Stimulated activated CD8-positive, alpha-beta memory T cell treated with anti-CD3 and anti-CD28 coated beads, Interleukin-15, amount 100 ng/mL, for 4 hours (primary cell): ENCODE data around the gene ATP6V0A4.
"Not testable (repeated sequence)": the region's sequence is repeated elsewhere in the genome, so short reads cannot be mapped to it uniquely, and the experiment has no call there.

ENCODE experiments used
- DNase-seq, 2 donors: peaks; one replicate each; pipeline ENCODE4 v3.0.0-alpha.2; 2020; ENCODE audit warnings: low read depth in 2 of 2

The ATP6V0A4 gene

DNA sequence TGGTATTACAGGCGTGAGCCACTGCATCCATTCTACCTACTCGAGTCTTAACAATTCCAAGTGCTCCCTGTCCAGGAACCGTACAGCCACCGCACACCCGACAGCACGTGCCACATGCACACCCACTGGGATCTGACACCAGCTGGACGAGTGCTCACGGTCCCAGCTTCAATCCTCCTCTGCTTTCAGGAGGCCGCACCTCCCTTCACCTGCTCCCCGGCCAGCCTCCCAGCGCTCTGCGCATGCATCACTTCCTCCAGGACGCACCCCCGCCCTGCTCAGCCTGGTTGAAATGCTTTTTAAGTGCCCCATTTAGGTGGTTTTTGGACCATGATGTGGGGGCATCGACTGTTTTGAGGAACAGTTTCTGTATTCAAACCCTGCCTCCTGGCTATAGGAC, 47.5 kb downstream of the ATP6V0A4 start:
- no peak for DNase-seq

DNA sequence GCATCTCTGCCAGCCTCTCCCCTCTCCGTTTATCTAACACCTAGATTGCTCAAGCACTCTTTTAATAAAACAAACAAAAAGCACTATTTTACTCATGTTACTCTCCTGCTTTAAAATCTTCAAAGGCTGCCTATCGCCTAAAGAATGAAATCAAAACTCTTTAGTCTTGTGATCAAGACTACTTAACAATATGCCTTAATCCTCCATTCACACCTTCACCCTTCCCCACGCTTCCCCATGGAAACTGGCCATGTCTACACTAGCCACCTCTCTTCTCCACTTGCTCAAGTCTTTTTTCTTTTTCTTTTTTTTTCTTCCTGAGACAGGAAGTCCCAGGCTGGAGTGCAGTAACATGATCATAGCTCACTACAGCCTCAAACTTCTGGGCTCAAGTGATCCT, 48.0 kb downstream of the ATP6V0A4 start:
- no peak for DNase-seq

DNA sequence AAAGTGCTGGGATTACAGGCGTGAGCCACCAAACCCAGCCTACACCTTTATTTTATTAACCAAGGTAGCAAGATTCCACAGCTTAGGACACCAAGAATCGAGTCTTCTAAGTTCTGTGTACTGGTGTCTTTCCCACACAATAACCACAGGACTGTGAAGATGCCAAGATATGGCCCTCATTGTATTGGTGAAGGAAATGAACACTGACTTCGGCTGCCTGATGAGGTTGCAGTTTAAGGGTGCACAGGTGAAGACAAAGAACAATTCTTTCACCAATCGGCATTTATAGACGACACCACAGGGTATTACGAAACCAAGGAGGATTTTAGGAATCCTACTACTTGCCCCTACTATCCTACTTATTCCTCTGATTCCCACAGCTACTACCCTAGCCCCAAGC, 49.3 kb downstream of the ATP6V0A4 start:
- no peak for DNase-seq

DNA sequence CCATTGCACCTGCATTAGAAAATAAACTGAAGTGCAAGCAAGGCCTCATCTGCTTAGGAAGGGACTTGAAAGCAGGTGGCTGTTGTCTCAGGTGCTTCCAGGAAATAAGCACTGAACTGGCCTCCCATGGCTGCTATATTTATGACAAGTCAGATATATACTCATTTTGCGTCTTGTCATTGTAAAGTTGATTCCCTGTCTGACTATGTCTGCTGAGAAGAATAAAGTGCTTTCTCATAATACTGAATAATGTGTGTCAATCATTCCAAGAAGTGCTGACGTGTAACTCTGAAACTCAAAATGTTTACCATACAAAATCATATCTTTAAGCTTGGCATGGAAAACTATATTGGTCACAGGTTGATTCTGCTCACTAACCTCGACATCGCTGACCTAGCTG, 51.9 kb downstream of the ATP6V0A4 start:
- DNase-seq, result no peak

DNA sequence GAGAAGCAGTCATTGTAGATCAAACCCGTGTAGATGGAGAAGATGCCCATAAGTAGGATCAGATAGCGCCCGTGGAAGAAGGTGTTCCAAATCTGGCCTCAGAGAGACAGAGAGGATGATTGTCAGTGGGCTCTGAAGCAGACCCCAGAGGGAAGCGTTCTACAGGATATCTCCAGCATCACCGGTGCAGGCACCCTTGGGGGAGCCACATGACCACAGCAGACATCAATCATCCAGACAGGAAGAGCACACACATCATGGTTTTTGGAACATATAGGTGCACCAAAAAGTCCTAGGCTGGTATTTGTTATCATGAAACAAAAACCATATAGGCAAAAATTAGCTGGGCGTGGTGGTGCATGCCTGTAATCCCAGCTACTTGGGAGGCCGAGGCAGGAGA, 52.8 kb downstream of the ATP6V0A4 start:
- no peak for DNase-seq

DNA sequence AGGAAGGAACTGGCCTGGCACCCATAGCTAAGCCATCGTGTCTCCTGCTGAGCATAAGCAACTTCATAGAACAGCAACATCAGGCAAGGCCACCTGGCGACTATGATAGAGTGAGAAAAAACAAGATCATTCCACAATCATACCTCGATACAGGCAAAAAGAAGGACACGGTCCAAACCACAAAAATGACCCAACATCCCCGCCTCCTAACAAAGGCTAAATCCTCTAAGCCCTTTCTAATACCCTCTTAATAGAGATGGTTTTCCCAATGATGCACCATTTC, 56.6 kb downstream of the ATP6V0A4 start:
- no peak for DNase-seq

DNA sequence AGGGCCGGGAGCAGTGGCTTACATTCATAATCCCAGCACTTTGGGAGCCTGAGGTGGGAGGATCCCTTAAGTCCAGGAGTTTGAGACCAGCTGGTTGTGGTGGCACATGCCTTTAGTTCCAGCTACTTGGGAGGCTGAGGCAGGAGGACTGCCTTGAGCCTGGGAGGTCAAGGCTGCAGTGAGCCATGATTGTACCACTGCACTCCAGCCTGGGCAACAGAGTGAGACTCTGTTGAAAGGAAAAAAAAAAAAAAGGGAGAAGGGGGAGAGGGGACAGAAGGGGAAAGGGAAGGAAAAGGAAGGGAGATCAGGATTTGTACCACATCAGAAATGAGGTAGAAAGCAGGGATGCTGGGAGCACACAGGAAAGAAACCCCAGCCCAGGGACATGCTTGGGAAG, 58.1 kb downstream of the ATP6V0A4 start:
- no peak for DNase-seq

DNA sequence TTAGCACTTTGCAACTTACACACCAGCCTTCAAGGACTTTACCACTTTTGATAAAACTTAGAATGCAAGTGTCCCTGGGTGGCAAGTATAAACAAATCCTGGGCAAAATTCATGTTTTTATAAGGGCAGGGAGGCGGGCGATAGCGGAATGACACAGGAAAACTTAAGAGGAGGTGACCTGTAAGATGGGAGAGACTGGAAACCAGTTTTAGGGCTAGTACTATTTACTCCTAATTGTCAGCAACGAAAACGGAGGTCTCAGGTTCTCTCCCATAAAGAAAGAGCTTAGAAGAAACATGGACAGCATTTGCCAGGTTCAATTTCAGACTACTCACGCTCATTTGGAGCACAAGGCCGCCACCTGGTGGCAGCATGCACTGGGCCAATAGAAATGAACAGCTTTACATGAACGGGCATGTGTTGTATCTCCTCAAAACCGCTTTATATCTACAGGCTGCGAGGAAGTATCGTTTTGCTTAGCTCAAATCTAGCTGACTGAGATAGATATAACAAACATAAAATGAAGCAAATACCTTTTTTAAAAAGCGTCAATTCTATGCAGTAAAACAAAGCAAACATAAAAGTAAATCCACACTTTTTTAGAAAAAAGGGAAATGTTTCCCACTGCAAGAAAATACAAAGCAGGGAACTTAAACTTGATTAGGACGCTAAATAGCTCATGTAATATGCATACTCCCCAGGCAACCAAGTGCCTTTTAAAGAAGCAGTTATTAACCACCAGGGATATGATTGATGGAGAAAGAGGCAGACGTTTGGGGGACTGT, 59.3 kb downstream of the ATP6V0A4 start:
- peak; percentile 42 to 58 for DNase-seq

DNA sequence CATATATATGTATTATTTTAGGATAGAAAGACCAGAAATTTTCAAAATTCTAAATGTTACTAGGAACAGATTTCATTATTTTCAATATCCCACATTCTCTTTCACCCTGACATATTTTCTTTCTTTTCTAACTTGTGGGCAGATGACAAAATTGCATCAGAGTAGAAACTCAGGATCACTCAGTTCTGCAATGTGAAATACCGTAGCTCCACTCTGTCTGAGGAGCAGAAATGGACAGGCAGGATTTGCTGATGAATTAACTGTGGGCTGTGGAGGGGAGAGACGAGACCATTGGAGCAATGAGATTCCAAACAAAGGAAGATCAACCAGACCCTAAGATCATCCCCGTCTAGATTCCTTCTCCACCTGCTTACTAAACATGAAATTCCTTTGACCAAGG, 59.9 kb downstream of the ATP6V0A4 start:
- DNase-seq, result no peak

DNA sequence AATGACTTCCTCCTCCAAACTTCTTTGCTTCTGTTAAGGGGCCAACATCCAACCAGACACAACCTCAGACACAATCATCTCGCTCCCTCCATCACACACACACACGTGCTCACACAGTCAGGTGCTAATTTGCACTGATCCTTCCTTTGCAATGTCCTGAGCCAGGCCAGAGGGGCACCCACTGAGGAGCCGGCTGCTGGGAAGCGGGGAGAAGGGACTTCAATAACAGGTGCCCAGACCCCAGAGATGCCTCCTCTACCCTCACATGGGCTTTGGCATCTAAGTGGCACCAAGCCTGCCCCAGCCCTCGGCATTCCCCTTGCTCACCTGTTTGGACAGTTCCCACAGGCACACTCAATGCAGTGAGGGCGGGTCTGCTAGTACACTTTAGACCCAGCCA, 62.6 kb downstream of the ATP6V0A4 start:
- DNase-seq, result no peak

DNA sequence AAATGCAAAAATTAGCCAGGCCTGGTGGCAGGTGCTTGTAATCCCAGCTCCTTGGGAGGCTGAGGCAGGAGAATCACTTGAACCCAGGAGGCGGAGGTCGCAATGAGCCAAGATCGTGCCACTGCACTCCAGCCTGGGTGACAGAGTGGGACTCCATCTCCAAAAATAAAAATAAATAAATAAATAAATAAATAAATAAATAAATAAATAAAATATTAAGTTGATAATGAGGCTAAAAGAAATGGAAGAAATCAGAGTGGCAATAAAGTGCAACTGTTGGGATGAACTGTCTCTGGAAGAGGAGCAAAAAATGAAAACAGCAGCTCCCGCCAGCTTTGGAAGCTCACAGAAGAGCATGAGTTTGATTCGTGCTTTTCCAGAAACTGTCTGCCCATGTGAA, 66.3 kb downstream of the ATP6V0A4 start:
- DNase-seq, result not testable (repeated sequence)

DNA sequence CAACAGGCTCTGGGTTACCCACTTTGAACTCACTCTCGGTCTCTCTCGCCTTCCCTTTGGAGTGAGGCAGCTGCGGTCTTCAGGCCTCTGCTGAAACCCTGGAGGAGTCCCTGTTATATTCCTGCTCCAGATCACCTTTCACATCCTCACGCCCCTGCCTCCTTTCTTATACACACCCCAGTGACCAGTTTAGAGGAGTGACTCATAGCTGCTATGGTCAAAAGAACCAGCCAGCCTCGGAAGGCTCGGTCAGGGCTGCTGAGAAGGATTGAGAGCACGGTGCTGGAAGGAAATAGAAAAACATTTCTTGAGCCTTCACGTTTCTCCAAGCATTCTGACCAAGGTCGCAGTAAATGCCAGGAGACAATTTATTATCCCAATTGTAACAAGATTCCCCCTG, 68.6 kb downstream of the ATP6V0A4 start:
- DNase-seq, result no peak

DNA sequence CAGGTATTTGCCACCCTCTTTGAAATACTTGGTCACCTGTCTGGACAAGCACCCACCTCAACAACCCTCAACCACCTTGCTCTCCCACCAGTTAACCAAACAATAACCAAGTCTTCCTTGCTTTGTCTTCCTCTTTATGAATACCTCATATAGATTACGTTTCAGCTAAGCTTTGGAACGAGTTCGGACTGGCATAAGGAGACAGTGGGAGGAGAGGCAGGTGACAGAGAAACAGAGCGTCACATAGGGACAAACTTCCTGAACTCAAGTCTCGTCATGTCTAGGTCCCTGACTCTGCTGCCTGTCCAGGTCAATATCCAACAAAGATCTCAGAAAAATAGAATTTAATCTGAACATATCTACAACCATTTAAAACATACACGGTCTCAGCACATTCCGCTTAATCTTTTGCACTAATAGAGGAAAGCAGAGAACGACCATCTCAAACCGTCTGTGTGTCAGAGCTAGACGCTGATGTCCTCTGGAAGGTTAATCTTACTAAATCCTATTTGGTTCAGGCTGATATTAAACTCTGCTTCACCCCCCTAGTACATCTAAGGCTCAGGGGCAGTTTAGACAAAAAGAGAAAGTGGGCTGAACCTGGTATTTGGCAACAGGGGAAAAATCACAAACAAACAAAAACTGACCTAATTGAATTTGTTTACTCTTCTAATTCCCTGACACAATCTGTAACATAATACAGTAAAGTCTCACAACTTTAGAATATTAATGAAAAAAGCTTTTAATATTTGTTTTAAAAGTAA, 70.5 kb downstream of the ATP6V0A4 start:
- DNase-seq, result no peak

DNA sequence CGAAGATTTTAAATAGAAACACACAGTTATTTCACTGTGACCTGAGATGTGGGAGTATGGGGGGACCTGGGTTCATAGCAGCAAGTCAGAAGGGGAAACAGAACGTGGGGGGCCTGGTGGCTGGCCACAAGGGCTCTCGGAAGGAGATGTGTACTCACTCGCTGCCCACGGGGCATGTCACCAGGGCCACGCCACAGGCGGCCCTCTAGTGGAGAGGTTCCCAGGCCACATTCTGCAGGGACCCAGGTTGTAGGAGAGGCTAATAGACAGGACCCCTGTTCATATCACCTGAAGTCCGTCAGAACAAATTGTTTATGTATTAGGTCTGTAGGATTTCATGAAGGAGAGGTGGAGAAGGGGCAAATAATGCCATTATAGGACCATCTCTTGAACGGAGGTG, 71.7 kb downstream of the ATP6V0A4 start:
- DNase-seq, result no peak

DNA sequence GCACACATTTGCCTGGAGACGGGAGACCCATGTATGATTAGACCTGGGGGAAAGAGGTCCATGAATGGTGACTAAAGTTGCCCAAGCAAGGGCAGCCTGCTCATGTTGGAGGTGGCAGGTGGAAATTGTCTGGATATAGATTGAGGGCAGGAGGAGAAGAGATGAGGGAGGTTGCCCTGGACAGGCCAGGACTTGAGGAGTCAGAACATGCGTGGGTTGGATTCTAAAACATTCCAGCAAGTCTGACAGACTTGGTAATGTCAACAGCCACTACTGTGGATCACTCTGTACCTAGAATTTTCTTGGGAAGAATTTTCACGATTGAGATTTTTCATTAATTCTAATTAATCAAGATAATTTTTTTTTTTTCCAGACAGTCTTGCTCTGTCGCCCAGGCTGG, 77.7 kb downstream of the ATP6V0A4 start:
- no peak for DNase-seq

DNA sequence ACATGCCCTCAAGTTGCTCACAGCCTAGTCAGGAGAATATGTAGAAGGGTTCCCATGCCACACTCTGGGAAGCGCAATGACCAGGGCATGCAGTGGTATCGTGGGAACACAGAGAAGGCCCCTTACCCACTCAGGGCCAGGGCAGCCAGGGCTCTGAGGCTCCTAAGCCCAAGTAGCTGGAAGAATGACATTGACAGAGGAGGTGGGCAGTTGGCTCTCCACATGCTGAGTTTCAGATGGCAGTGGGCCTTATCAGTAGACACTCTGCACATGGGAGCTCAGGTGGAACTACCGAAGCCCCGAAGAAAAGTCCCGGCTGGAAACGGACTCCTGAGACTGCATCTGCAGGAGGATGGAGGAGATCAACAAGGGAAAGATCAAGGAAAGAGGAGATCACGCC, 81.1 kb downstream of the ATP6V0A4 start:
- DNase-seq, result no peak

DNA sequence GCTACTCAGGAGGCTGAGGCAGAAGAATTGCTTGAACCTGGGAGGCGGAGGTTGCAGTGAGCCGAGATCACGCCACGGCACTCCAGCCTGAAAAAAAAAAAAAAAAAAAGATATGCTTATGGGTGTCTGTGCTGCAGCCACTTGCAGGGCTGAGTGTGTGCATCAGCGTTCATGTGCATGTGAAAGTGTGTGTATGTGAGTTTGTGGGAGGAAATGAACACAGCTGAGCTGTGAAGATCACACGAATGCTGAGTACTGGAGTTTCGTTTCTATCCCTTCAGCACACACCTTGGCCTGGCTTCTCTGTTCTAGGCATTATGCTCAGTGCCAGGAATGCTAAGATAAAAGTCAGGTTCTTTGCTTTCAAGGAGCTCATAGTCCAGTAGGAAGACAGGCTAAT, 84.8 kb downstream of the ATP6V0A4 start:
- DNase-seq, result no peak

DNA sequence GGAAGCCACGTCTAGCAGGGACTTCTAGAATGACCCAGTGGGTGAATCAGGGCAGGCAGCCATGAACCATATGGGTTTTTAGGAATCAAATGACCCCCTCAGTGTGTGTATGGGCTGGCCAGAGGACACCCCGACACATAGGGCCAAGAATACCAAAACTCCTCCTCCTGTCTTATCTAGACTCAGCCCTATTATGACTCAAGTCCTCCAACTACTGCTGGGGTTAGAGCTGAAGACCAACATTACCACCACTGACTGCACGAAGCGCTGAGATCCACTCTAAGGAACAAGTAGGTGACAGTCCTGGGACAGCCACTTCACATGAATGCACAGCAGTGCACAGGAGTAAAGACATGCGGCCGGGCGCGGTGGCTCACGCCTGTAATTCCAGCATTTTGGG, 85.3 kb downstream of the ATP6V0A4 start:
- no peak for DNase-seq

DNA sequence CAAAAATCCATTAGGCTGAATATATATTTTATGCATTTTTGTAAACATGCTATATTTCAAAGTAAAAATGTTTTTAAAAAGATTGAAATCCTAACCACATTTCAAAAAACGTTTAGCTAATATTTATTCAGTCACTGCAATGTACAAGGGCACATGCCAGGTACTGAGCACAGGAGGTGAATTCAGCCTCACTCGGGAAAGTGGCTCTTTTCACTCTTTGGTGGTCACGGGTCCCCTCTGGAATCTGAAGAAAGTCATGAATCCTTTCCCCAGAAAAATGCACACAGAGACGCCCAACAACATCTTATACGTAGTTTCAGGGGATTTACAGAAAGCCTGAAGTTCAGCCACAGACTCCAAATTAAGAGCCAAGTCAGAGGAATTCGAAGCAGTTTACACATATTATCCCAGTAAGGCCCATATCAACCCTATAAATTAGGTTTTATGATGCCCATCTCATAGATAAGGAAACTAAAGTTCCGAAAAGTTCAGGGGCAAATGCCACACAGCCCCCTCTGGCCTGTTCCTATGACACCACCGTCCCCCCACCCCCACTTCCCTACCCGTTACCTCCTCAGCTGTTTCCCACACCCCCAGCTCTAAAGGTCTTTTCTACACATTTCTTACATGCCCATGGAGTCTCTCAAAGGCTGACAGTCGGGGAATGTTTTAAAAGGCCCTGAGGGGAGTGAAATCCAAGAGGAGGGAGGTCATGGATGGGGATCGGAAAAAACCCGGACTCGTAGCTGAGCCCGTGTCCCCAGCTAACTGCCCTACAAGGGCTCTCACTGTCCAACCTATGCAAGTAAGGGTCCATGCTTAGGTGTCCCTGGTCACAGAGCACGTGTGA, 87.2 kb downstream of the ATP6V0A4 start:
- DNase-seq, result no peak

DNA sequence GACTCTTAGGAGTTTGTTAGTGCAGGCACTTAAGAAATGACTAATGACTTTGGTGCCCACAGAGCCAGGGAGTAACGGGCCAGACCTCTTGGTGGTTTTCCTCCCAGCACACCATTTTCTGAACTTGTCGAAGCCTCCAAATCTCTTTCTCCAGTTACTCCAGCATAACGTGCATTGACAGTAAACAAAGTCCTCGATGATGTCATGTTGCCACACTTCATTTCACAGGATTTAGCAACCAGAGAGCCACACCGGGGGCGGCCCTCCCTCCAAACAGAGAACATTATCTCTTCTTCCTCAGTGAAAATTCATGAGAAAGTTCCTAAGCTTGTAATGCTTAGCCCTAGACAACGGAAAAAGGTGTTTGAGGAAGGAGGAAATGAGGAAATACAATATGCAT, 92.8 kb downstream of the ATP6V0A4 start:
- DNase-seq, result no peak

DNA sequence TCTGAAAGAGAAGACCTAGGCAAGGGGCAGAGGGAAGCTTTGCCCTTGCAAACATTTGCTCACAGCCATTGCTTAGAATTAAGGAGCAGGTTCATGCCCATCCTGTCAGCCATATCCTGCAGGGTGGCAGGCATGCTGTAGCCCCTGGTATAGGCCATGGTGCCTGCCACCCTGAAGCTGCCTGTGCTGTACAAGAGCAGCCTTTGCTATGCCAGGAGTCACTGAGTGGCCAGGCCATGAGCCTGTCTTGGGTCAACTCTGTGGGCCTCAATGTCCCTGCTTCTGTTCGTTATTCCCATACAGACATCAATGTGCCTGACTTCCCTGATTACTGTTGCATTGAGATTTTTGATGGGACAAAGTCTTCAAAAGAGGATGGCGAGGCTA, 96.5 kb downstream of the ATP6V0A4 start:
- no peak for DNase-seq

DNA sequence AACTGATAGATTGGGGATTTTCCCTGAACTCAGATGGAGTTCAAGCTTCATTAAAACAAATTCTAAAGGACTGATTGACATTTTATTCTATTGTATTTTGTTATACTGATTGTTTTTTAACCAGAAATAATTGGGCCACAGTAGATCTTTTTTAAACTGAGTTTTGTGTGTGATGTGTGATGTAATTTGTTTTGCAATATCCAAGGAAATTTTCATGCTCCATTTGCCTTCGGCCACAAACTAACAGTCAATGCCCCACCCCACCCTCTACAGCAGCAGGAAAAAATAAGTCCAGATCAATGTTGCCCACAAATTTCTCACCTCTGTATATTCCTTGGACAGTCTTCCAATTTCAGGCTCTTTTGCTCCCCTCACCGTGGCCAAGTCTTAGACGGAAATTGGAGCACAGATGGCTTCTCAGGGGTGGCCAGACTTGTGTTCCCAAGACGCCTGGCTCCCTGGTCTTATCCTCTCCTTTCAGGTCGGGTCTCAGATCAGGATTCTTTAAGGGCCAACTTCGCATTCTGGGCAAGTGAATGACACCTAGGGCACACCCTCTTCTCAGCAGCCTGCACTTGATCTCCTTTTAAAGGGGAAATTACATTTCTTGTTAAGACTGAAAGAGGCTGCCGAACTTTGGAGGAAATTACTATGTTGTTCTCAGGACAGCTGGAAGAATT, 97.0 kb downstream of the ATP6V0A4 start, which contains the start of gene SVOPL:
SVOPL (minus strand) TSS at position 506 of the 680 bp plus-strand sequence. CDS start 22,317 bp downstream, outside the sequence.
- no peak for DNase-seq
